HFFc6 (cell line): Measurements from ENCODE around the gene PEX11B. TPM values are rescaled to one million over a fixed set of nuclear protein-coding genes. Genes with fewer than 3 reads are reported as not detected.

Experiments used
- DNase-seq: peaks from one replicate; pipeline ENCODE4 v3.0.0-alpha.2; 2018
- H3K27ac Mint-ChIP-seq: 2 replicates; pipeline ENCODE4 v1.8.0; 2020; ENCODE audit warnings: mild to moderate bottlenecking, mixed read lengths
- H3K27me3 Mint-ChIP-seq: 2 replicates; pipeline ENCODE4 v1.8.0; 2021; ENCODE audit warnings: mild to moderate bottlenecking, moderate library complexity, mixed read lengths; ENCODE audit not compliant: insufficient read depth
- H3K36me3 Mint-ChIP-seq: 2 replicates; pipeline ENCODE4 v1.8.0; 2021; ENCODE audit warnings: low read depth, mixed read lengths
- H3K4me1 Mint-ChIP-seq: 2 replicates; pipeline ENCODE4 v1.8.0; 2020; ENCODE audit warnings: low read depth, mixed read lengths
- H3K4me3 Mint-ChIP-seq: 2 replicates; pipeline ENCODE4 v1.8.0; 2020; ENCODE audit warnings: mild to moderate bottlenecking, moderate library complexity, mixed read lengths
- H3K9me3 Mint-ChIP-seq: 2 replicates; pipeline ENCODE4 v1.8.0; 2020; ENCODE audit warnings: mild to moderate bottlenecking, mixed read lengths
- CTCF ChIP-seq: fragments of 200-600 bp; sonication (generic); IDR thresholded peaks from 2 replicates; pipeline ENCODE4 v1.5.0; 2021; ENCODE audit warnings: antibody characterized with exemption, mild to moderate bottlenecking
- total RNA-seq, 6 experiments: library from RNA; stranded (reverse); fragmentation: NEBNext Ultra II Directional; extraction: Animal tissue kit (Norgen Biotek cat#: 25700); gene quantifications; 2 replicates in 1 of 6; 3 replicates in 5 of 6; pipeline ENCODE4 v1.2.3, GENCODE V29; 2021

Gene PEX11B
- total RNA-seq, 6 experiments from 2014 or later: 30.3 to 41.1 (median 35.6) TPM

- peaks cover 40% of the 10 kb centered on the region for H3K36me3 Mint-ChIP-seq
- H3K4me3 Mint-ChIP-seq: no peak overlapping the region
- no peaks in the 10 kb centered on the region for H3K9me3 Mint-ChIP-seq
- no peak overlapping the region for H3K27ac Mint-ChIP-seq
- no peaks in the 10 kb centered on the region for H3K27me3 Mint-ChIP-seq
- DNase-seq: no peak
- TF ChIP-seq CTCF: no peak
- H3K4me1 Mint-ChIP-seq: peaks cover 44% of the 10 kb centered on the region
Observed at GRCh38 chr1:145947551-145947950, 29.0 kb upstream of the PEX11B start.

- no peak overlapping the region for H3K4me3 Mint-ChIP-seq
- no peak for DNase-seq
- no peaks in the 10 kb centered on the region for H3K27me3 Mint-ChIP-seq
- H3K27ac Mint-ChIP-seq: no peak overlapping the region
- H3K9me3 Mint-ChIP-seq: no peaks in the 10 kb centered on the region
- peaks cover 40% of the 10 kb centered on the region for H3K4me1 Mint-ChIP-seq
- no peak for TF ChIP-seq CTCF
- H3K36me3 Mint-ChIP-seq: peaks cover 32% of the 10 kb centered on the region
Observed at GRCh38 chr1:145946477-145946986, 28.0 kb upstream of the PEX11B start.

- Mint-ChIP-seq H3K4me3 (no peak overlapping the region), H3K27me3 (no peaks in the 10 kb centered on the region), H3K9me3 (no peaks in the 10 kb centered on the region), H3K4me1 (peaks cover 22% of the 10 kb centered on the region), H3K27ac (no peak overlapping the region; the same call in 1 of the 2 replicates), H3K36me3 (peaks cover 16% of the 10 kb centered on the region)
- no peak for DNase-seq
- no peak for TF ChIP-seq CTCF
Observed at GRCh38 chr1:145944532-145944931, 26.0 kb upstream of the PEX11B start.

- Mint-ChIP-seq H3K4me3 (peak overlapping the region; percentile 17), H3K9me3 (no peaks in the 10 kb centered on the region), H3K27ac (peak overlapping the region; percentile 71)
Observed at GRCh38 chr1:145942871-145943270, 24.4 kb upstream of the PEX11B start.

GRCh38 chr1:145942405-145942804, 23.9 kb upstream of the PEX11B start:
- H3K4me1 Mint-ChIP-seq: peaks cover 17% of the 10 kb centered on the region
- peak overlapping the region; percentile 17; the same call in 1 of the 2 replicates for H3K4me3 Mint-ChIP-seq
- H3K27ac Mint-ChIP-seq: peak overlapping the region; percentile 71
- no peak for DNase-seq
- no peak for TF ChIP-seq CTCF
- H3K27me3 Mint-ChIP-seq: no peaks in the 10 kb centered on the region
- peaks cover 16% of the 10 kb centered on the region for H3K36me3 Mint-ChIP-seq
- H3K9me3 Mint-ChIP-seq: no peaks in the 10 kb centered on the region

More at GRCh38 chr1:145942871-145943270, 24.4 kb upstream of the PEX11B start:
- Mint-ChIP-seq H3K36me3 (peaks cover 16% of the 10 kb centered on the region), H3K4me1 (peaks cover 17% of the 10 kb centered on the region), H3K27me3 (no peaks in the 10 kb centered on the region)
- no peak for TF ChIP-seq CTCF
- DNase-seq: no peak
